Measurements from ENCODE around the gene ACVR1C. TPM values are rescaled to one million over a fixed set of nuclear protein-coding genes. Genes with fewer than 3 reads are reported as not detected.

The ACVR1C gene
- 0.05 to 0.31 TPM (median 0.17 TPM) in 3 replicates for total RNA-seq
- long read RNA-seq = 0 reads

GRCh38 chr2:157628477-157629415 is at the start of gene ACVR1C:
Gene ACVR1C, minus strand, starts transcription at chr2:157628864. Its CDS starts 220 bp downstream, at chr2:157628644.
- Mint-ChIP-seq H3K36me3 (ENCODE audit: low read depth) (no peaks in the 10 kb centered on the region), H3K27me3 (ENCODE audit: low read depth) (peaks cover 34% of the 10 kb centered on the region), H3K4me3 (ENCODE audit: unreplicated experiment) (peak within 1 kb of the TSS; percentile 71), H3K4me1 (ENCODE audit: low read depth) (peaks cover 13% of the 10 kb centered on the region), H3K9me3 (ENCODE audit: low read depth) (no peaks in the 10 kb centered on the region), H3K27ac (ENCODE audit: unreplicated experiment) (no peak within 1 kb of the TSS)
- DNase-seq (ENCODE audit: low spot score) = peak; percentile 72
- TF ChIP-seq, protein P1, sequence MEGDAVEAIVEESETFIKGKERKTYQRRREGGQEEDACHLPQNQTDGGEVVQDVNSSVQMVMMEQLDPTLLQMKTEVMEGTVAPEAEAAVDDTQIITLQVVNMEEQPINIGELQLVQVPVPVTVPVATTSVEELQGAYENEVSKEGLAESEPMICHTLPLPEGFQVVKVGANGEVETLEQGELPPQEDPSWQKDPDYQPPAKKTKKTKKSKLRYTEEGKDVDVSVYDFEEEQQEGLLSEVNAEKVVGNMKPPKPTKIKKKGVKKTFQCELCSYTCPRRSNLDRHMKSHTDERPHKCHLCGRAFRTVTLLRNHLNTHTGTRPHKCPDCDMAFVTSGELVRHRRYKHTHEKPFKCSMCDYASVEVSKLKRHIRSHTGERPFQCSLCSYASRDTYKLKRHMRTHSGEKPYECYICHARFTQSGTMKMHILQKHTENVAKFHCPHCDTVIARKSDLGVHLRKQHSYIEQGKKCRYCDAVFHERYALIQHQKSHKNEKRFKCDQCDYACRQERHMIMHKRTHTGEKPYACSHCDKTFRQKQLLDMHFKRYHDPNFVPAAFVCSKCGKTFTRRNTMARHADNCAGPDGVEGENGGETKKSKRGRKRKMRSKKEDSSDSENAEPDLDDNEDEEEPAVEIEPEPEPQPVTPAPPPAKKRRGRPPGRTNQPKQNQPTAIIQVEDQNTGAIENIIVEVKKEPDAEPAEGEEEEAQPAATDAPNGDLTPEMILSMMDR (IDR thresholded peaks at IDR 0.05) = peak; percentile 78

GRCh38 chr2:157677941-157678340 is 49.3 kb upstream of the ACVR1C start:
- peaks cover 17% of the 10 kb centered on the region for H3K36me3 Mint-ChIP-seq (ENCODE audit: low read depth)
- no peak overlapping the region for H3K4me3 Mint-ChIP-seq (ENCODE audit: unreplicated experiment)
- H3K4me1 Mint-ChIP-seq (ENCODE audit: low read depth) = no peaks in the 10 kb centered on the region
- H3K27ac Mint-ChIP-seq (ENCODE audit: unreplicated experiment) = no peak overlapping the region
- no peaks in the 10 kb centered on the region for H3K27me3 Mint-ChIP-seq (ENCODE audit: low read depth)
- TF ChIP-seq, protein P1 (IDR thresholded peaks at IDR 0.05) = no peak
- H3K9me3 Mint-ChIP-seq (ENCODE audit: low read depth) = peaks cover 11% of the 10 kb centered on the region
- DNase-seq (ENCODE audit: low spot score) = no peak

GRCh38 chr2:157672129-157672528 is 43.5 kb upstream of the ACVR1C start:
- no peak for DNase-seq (ENCODE audit: low spot score)
- Mint-ChIP-seq H3K36me3 (ENCODE audit: low read depth) (peaks cover 26% of the 10 kb centered on the region), H3K9me3 (ENCODE audit: low read depth) (no peaks in the 10 kb centered on the region), H3K27me3 (ENCODE audit: low read depth) (no peaks in the 10 kb centered on the region), H3K4me3 (ENCODE audit: unreplicated experiment) (no peak overlapping the region), H3K27ac (ENCODE audit: unreplicated experiment) (no peak overlapping the region), H3K4me1 (ENCODE audit: low read depth) (no peaks in the 10 kb centered on the region)
- TF ChIP-seq, protein P1 (IDR thresholded peaks at IDR 0.05) = no peak

DNA sequence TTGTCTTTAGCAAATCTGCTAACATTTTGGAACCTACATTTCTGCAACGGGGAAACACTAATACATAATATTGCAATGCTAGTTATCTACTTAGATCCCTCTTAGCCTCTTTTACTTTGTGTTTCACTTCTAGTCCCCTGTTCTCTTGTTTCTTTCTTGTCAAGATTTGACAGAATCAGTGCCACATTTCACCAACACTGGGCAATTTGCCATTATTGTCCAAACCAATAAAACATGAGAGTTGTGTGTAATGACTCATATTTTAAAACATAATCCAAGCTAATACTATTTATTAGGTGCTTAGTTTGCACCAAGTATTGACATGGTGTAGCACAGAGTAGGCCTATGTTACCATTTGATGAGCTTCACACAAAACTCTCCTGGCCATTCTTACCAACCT is 33.7 kb upstream of the ACVR1C start:
- TF ChIP-seq, protein P1 (IDR thresholded peaks at IDR 0.05) = no peak
- Mint-ChIP-seq H3K9me3 (ENCODE audit: low read depth) (peaks cover 9% of the 10 kb centered on the region), H3K36me3 (ENCODE audit: low read depth) (no peaks in the 10 kb centered on the region), H3K4me3 (ENCODE audit: unreplicated experiment) (no peak overlapping the region), H3K27ac (ENCODE audit: unreplicated experiment) (no peak overlapping the region), H3K27me3 (ENCODE audit: low read depth) (no peaks in the 10 kb centered on the region), H3K4me1 (ENCODE audit: low read depth) (no peaks in the 10 kb centered on the region)
- no peak for DNase-seq (ENCODE audit: low spot score)

- Mint-ChIP-seq H3K9me3 (ENCODE audit: low read depth) (peaks cover 9% of the 10 kb centered on the region), H3K36me3 (ENCODE audit: low read depth) (no peaks in the 10 kb centered on the region), H3K27ac (ENCODE audit: unreplicated experiment) (no peak overlapping the region)
Measured at GRCh38 chr2:157661776-157662175, 33.1 kb upstream of the ACVR1C start.

More at GRCh38 chr2:157661776-157662175, 33.1 kb upstream of the ACVR1C start:
- Mint-ChIP-seq H3K27me3 (ENCODE audit: low read depth) (no peaks in the 10 kb centered on the region), H3K4me1 (ENCODE audit: low read depth) (no peaks in the 10 kb centered on the region), H3K4me3 (ENCODE audit: unreplicated experiment) (no peak overlapping the region)
- DNase-seq (ENCODE audit: low spot score) = no peak
- TF ChIP-seq, protein P1 (IDR thresholded peaks at IDR 0.05) = no peak
